SU-DHL-6 (cell line): ENCODE data around the gene LDAH.

Experiments
- EZH2phosphoT487 ChIP-seq: fragments of 200-600 bp; sonication (generic), shearing (Covaris generic); conservative IDR thresholded peaks from 2 replicates; pipeline ENCODE4 v1.6.1; 2018; ENCODE audit warnings: mild to moderate bottlenecking, antibody characterized with exemption, low read length, moderate library complexity, mixed read lengths
- TF ChIP-seq, protein P1 (sequence below): fragments of 200-600 bp; sonication (generic); IDR thresholded peaks from one replicate; pipeline ENCODE4 v1.5.1; 2017; ENCODE audit warnings: antibody characterized with exemption, mild to moderate bottlenecking, low read length, moderate library complexity; ENCODE audit not compliant: insufficient read depth, poor library complexity, severe bottlenecking

DNA sequence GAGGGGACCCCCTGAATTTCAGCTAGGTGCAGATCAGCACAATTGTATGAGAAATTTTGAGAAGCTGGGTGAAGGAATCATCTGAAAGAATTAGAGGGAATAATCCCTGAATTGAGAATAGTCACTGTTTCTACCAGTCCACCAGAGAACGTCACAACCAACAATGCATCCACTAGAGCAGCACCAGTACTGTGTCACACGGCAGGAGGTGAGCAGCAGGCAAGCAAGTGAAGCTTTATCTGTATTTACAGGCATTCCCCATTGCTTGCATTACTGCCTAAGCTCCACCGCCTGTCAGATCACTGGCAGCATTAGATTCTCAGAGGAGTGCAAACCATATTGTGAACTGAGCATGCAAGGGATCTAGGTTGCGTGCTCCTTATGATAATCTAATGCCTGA, 115.3 kb downstream of the LDAH start:
- TF ChIP-seq, protein P1, sequence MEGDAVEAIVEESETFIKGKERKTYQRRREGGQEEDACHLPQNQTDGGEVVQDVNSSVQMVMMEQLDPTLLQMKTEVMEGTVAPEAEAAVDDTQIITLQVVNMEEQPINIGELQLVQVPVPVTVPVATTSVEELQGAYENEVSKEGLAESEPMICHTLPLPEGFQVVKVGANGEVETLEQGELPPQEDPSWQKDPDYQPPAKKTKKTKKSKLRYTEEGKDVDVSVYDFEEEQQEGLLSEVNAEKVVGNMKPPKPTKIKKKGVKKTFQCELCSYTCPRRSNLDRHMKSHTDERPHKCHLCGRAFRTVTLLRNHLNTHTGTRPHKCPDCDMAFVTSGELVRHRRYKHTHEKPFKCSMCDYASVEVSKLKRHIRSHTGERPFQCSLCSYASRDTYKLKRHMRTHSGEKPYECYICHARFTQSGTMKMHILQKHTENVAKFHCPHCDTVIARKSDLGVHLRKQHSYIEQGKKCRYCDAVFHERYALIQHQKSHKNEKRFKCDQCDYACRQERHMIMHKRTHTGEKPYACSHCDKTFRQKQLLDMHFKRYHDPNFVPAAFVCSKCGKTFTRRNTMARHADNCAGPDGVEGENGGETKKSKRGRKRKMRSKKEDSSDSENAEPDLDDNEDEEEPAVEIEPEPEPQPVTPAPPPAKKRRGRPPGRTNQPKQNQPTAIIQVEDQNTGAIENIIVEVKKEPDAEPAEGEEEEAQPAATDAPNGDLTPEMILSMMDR: no peak
- no peak for TF ChIP-seq EZH2phosphoT487
